ENCODE measurements around the gene ACTBL2.
A peak's percentile ranks its signal among the peaks of the same experiment; 100 is the strongest.

The ACTBL2 gene

GRCh38 chr5:57456531-57457135 lies 26.0 kb downstream of the ACTBL2 start:
- Histone ChIP-seq H2BK120ac (ENCODE audit: insufficient read depth, low read length, poor library complexity) (no peak overlapping the region), H3K9ac (ENCODE audit: low read length) (no peak overlapping the region), H3K4me2 (ENCODE audit: low read length) (no peak overlapping the region), H4K12ac (ENCODE audit: low read depth, low read length) (no peak overlapping the region), H3K14ac (ENCODE audit: low read length) (no peak overlapping the region), H2BK5ac (ENCODE audit: low read depth, low read length, poor library complexity) (no peak overlapping the region), H3K27ac (ENCODE audit: low read depth, low read length) (no peak overlapping the region), H3K79me1 (ENCODE audit: low read length) (peaks cover 3% of the 10 kb centered on the region), H3K27me3 (ENCODE audit: insufficient read depth, low read length) (no peaks in the 10 kb centered on the region), H2AK5ac (ENCODE audit: low read length) (no peak overlapping the region), H3K4me1 (ENCODE audit: control insufficient read depth in 1 of 2, insufficient read depth in 2 of 2, low read length in 2 of 2) (peaks cover 0 to 3% of the 10 kb centered on the region in 2 experiments), H3K18ac (ENCODE audit: low read length) (no peak overlapping the region), H3K79me2 (ENCODE audit: control insufficient read depth, insufficient read depth, low read length, poor library complexity) (no peaks in the 10 kb centered on the region), H3K36me3 (ENCODE audit: control insufficient read depth in 1 of 2, insufficient read depth in 2 of 2, low read length in 2 of 2) (peaks cover 0 to 2% of the 10 kb centered on the region in 2 experiments), H2BK12ac (ENCODE audit: low read length) (peak overlapping the region; percentile 9), H3K4ac (ENCODE audit: low read depth, low read length) (no peak overlapping the region), H3K9me3 (ENCODE audit: insufficient read depth, low read depth, low read length) (no peaks in the 10 kb centered on the region), H2AFZ (ENCODE audit: insufficient read depth, low read length, poor library complexity) (no peak overlapping the region), H3K4me3 (ENCODE audit: low read depth, low read length) (no peak overlapping the region), H4K8ac (ENCODE audit: low read depth, low read length) (no peak overlapping the region), H4K91ac (ENCODE audit: low read depth, low read length) (no peak overlapping the region), H3K23ac (ENCODE audit: low read length) (no peak overlapping the region)
- DNase-seq, result no peak
- WGBS (ENCODE audit: extremely low coverage, insufficient coverage, insufficient read length), result no CpG with 5 or more reads among the region's 5 CpGs

GRCh38 chr5:57455511-57456455 lies 26.8 kb downstream of the ACTBL2 start:
- Histone ChIP-seq H3K23ac (ENCODE audit: low read length) (no peak overlapping the region), H4K91ac (ENCODE audit: low read depth, low read length) (peak overlapping the region; percentile 26), H3K36me3 (ENCODE audit: control insufficient read depth in 1 of 2, insufficient read depth in 2 of 2, low read length in 2 of 2) (peaks cover 0 to 2% of the 10 kb centered on the region in 2 experiments), H2AFZ (ENCODE audit: insufficient read depth, low read length, poor library complexity) (no peak overlapping the region), H3K79me2 (ENCODE audit: control insufficient read depth, insufficient read depth, low read length, poor library complexity) (no peaks in the 10 kb centered on the region), H3K4ac (ENCODE audit: low read depth, low read length) (no peak overlapping the region), H4K12ac (ENCODE audit: low read depth, low read length) (no peak overlapping the region), H3K14ac (ENCODE audit: low read length) (no peak overlapping the region), H3K18ac (ENCODE audit: low read length) (no peak overlapping the region), H3K27ac (ENCODE audit: low read depth, low read length) (no peak overlapping the region), H3K4me2 (ENCODE audit: low read length) (no peak overlapping the region), H3K4me3 (ENCODE audit: low read depth, low read length) (no peak overlapping the region), H2BK5ac (ENCODE audit: low read depth, low read length, poor library complexity) (no peak overlapping the region), H3K4me1 (ENCODE audit: control insufficient read depth in 1 of 2, insufficient read depth in 2 of 2, low read length in 2 of 2) (peaks cover 0 to 3% of the 10 kb centered on the region in 2 experiments), H3K27me3 (ENCODE audit: insufficient read depth, low read length) (no peaks in the 10 kb centered on the region), H2AK5ac (ENCODE audit: low read length) (no peak overlapping the region), H4K8ac (ENCODE audit: low read depth, low read length) (no peak overlapping the region), H3K9ac (ENCODE audit: low read length) (no peak overlapping the region), H3K79me1 (ENCODE audit: low read length) (peaks cover 3% of the 10 kb centered on the region), H2BK12ac (ENCODE audit: low read length) (peak overlapping the region; percentile 50), H2BK120ac (ENCODE audit: insufficient read depth, low read length, poor library complexity) (no peak overlapping the region), H3K9me3 (ENCODE audit: insufficient read depth, low read depth, low read length) (no peaks in the 10 kb centered on the region)
- no CpG with 5 or more reads among the region's 16 CpGs for WGBS (ENCODE audit: extremely low coverage, insufficient coverage, insufficient read length)
- peak; percentile 46 to 67 for DNase-seq

DNA sequence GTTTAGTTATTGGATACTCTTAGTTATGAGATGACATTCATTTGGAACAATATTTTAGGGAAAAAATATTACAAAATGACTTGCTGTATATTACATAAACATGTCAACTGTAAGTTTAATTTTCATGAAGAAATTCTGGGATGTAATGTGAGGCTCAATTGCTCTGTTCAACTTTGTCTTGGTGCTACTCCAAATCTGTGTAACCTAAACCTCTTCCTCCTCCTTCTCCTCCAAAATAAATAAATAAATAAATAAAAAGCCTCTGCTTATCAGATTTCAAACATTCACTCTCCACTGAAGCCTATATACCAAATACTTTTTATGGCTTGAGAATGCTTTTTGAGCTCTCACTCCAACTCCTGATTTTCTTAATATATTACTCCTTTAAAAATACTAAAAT lies 27.7 kb downstream of the ACTBL2 start:
- no peaks in the 10 kb centered on the region for H3K9me3 ChIP-seq (ENCODE audit: insufficient read depth, low read depth, low read length)
- H3K79me1 ChIP-seq (ENCODE audit: low read length), result peaks cover 3% of the 10 kb centered on the region
- H3K4ac ChIP-seq (ENCODE audit: low read depth, low read length), result no peak overlapping the region
- H3K14ac ChIP-seq (ENCODE audit: low read length), result no peak overlapping the region
- H4K8ac ChIP-seq (ENCODE audit: low read depth, low read length), result no peak overlapping the region
- H2AFZ ChIP-seq (ENCODE audit: insufficient read depth, low read length, poor library complexity), result no peak overlapping the region
- no peaks in the 10 kb centered on the region for H3K27me3 ChIP-seq (ENCODE audit: insufficient read depth, low read length)
- no peak for DNase-seq
- peaks cover 0 to 2% of the 10 kb centered on the region in 2 experiments for H3K36me3 ChIP-seq (ENCODE audit: control insufficient read depth in 1 of 2, insufficient read depth in 2 of 2, low read length in 2 of 2)
- no peak overlapping the region for H3K4me3 ChIP-seq (ENCODE audit: low read depth, low read length)
- H3K9ac ChIP-seq (ENCODE audit: low read length), result no peak overlapping the region
- no peak overlapping the region for H2BK12ac ChIP-seq (ENCODE audit: low read length)
- no peak overlapping the region for H2AK5ac ChIP-seq (ENCODE audit: low read length)
- H3K4me1 ChIP-seq (ENCODE audit: control insufficient read depth in 1 of 2, insufficient read depth in 2 of 2, low read length in 2 of 2), result peaks cover 0 to 3% of the 10 kb centered on the region in 2 experiments
- H2BK120ac ChIP-seq (ENCODE audit: insufficient read depth, low read length, poor library complexity), result no peak overlapping the region
- H3K18ac ChIP-seq (ENCODE audit: low read length), result no peak overlapping the region
- no peak overlapping the region for H2BK5ac ChIP-seq (ENCODE audit: low read depth, low read length, poor library complexity)
- no peak overlapping the region for H3K23ac ChIP-seq (ENCODE audit: low read length)
- no peak overlapping the region for H3K4me2 ChIP-seq (ENCODE audit: low read length)
- no peak overlapping the region for H4K91ac ChIP-seq (ENCODE audit: low read depth, low read length)
- H3K27ac ChIP-seq (ENCODE audit: low read depth, low read length), result no peak overlapping the region
- H3K79me2 ChIP-seq (ENCODE audit: control insufficient read depth, insufficient read depth, low read length, poor library complexity), result no peaks in the 10 kb centered on the region
- no peak overlapping the region for H4K12ac ChIP-seq (ENCODE audit: low read depth, low read length)

DNA sequence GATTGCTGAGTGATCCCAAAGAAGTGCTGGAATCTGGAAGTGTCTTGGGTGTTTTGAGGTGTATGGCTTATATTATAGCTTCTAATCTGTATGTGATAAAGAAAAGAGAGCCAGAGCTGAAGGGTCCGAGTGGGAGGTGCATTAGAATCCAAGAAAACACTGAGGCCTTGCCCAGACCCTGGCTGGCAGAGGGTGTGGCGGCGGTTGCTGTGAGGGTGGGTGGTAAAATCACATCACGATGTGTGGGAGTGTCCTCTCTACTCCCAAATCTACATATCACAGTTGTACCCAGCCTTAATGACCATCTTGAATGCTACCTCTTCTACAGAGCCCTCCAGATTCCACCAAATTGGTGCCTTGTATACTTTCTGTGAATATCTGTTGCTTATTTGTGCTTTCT lies 28.9 kb downstream of the ACTBL2 start:
- H3K23ac ChIP-seq (ENCODE audit: low read length), result no peak overlapping the region
- no peak overlapping the region for H2AK5ac ChIP-seq (ENCODE audit: low read length)
- no peak overlapping the region for H3K27ac ChIP-seq (ENCODE audit: low read depth, low read length)
- H3K9ac ChIP-seq (ENCODE audit: low read length), result no peak overlapping the region
- H3K4me2 ChIP-seq (ENCODE audit: low read length), result no peak overlapping the region
- peaks cover 3% of the 10 kb centered on the region for H3K79me1 ChIP-seq (ENCODE audit: low read length)
- no CpG with 5 or more reads among the region's 4 CpGs for WGBS (ENCODE audit: extremely low coverage, insufficient coverage, insufficient read length)
- H3K4ac ChIP-seq (ENCODE audit: low read depth, low read length), result no peak overlapping the region
- no peak overlapping the region for H2BK5ac ChIP-seq (ENCODE audit: low read depth, low read length, poor library complexity)
- H4K12ac ChIP-seq (ENCODE audit: low read depth, low read length), result no peak overlapping the region
- no peak overlapping the region for H3K18ac ChIP-seq (ENCODE audit: low read length)
- peak overlapping the region; percentile 52 for H2BK12ac ChIP-seq (ENCODE audit: low read length)
- no peak for DNase-seq
- H2BK120ac ChIP-seq (ENCODE audit: insufficient read depth, low read length, poor library complexity), result no peak overlapping the region
- no peak overlapping the region for H3K4me3 ChIP-seq (ENCODE audit: low read depth, low read length)
- no peak overlapping the region for H3K14ac ChIP-seq (ENCODE audit: low read length)
- no peaks in the 10 kb centered on the region for H3K79me2 ChIP-seq (ENCODE audit: control insufficient read depth, insufficient read depth, low read length, poor library complexity)
- no peaks in the 10 kb centered on the region for H3K9me3 ChIP-seq (ENCODE audit: insufficient read depth, low read depth, low read length)
- H2AFZ ChIP-seq (ENCODE audit: insufficient read depth, low read length, poor library complexity), result no peak overlapping the region
- no peaks in the 10 kb centered on the region for H3K27me3 ChIP-seq (ENCODE audit: insufficient read depth, low read length)
- H3K4me1 ChIP-seq (ENCODE audit: control insufficient read depth in 1 of 2, insufficient read depth in 2 of 2, low read length in 2 of 2), result peaks cover 0 to 3% of the 10 kb centered on the region in 2 experiments
- no peak overlapping the region for H4K8ac ChIP-seq (ENCODE audit: low read depth, low read length)
- H4K91ac ChIP-seq (ENCODE audit: low read depth, low read length), result no peak overlapping the region
- peaks cover 0 to 2% of the 10 kb centered on the region in 2 experiments for H3K36me3 ChIP-seq (ENCODE audit: control insufficient read depth in 1 of 2, insufficient read depth in 2 of 2, low read length in 2 of 2)

Data from trophoblast cell (in vitro differentiated cells and primary cell).